IMR-90 (cell line): ENCODE measurements around the gene ACTR2. TPM values are rescaled to one million over a fixed set of nuclear protein-coding genes. Genes with fewer than 3 reads are reported as not detected.

Experiments
- ATAC-seq: fragments of 200-7000 bp; cut with Tn5 transposase; 2 replicates; pipeline ENCODE4 v1.9.1; 2020; ENCODE audit warnings: low read depth, mild to moderate bottlenecking, moderate library complexity
- BruUV-seq: library from RNA; stranded (reverse); fragments of 400-500 nt; replicated peaks from 2 replicates; lab custom pipeline; 2021; lab: Mats Ljungman, UMichigan
- CTCF ChIA-PET: fragments of 300-600 bp; formaldehyde crosslinking; extraction: SDS; loops from one replicate; lab custom pipeline; 2021; ENCODE audit warnings: antibody characterized with exemption; lab: Yijun Ruan, JAX
- POLR2A ChIA-PET: fragments of 300-600 bp; sonication (Branson Sonifier 250); formaldehyde crosslinking; loops from one replicate; lab custom pipeline; 2022; ENCODE audit warnings: antibody characterized with exemption; ENCODE audit not compliant: unreplicated experiment; lab: Charles Lee
- DNase-seq: peaks from one replicate; pipeline ENCODE4 v3.0.0; 2013
- H2AFZ ChIP-seq: replicated peaks from 2 replicates; pipeline ENCODE3; 2013; ENCODE audit warnings: low read length, mild to moderate bottlenecking; ENCODE audit not compliant: poor library complexity
- H2AK5ac ChIP-seq: 2 replicates; pipeline ENCODE4 v1.6.1; 2013; ENCODE audit warnings: low read depth, low read length, inconsistent platforms
- H2AK9ac ChIP-seq: replicated peaks from 2 replicates; pipeline ENCODE3; 2013; ENCODE audit warnings: mild to moderate bottlenecking, low read depth, low read length, moderate library complexity; ENCODE audit not compliant: poor library complexity
- H2BK120ac ChIP-seq: 2 replicates; pipeline ENCODE4 v1.6.1; 2013; ENCODE audit warnings: low read depth, low read length, inconsistent platforms
- H2BK15ac ChIP-seq: 3 replicates; pipeline ENCODE4 v1.6.1; 2013; ENCODE audit warnings: low read depth, low read length, inconsistent platforms
- H2BK20ac ChIP-seq: 2 replicates; pipeline ENCODE4 v1.6.1; 2013; ENCODE audit warnings: low read depth, mild to moderate bottlenecking, inconsistent platforms, low read length, moderate library complexity
- H2BK5ac ChIP-seq: 2 replicates; pipeline ENCODE4 v1.6.1; 2013; ENCODE audit warnings: mild to moderate bottlenecking, low read depth, low read length, inconsistent platforms; ENCODE audit not compliant: poor library complexity, severe bottlenecking
- H3K14ac ChIP-seq: replicated peaks from 2 replicates; pipeline ENCODE4 v1.6.1; 2013; ENCODE audit warnings: low read depth, low read length, inconsistent platforms
- H3K18ac ChIP-seq: 2 replicates; pipeline ENCODE4 v1.6.1; 2013; ENCODE audit warnings: low read depth, low read length, control low read depth
- H3K23ac ChIP-seq: 2 replicates; pipeline ENCODE4 v1.6.1; 2013; ENCODE audit warnings: low read depth, low read length, inconsistent platforms
- H3K27ac ChIP-seq: 2 replicates; pipeline ENCODE4 v1.5.1; 2013; ENCODE audit warnings: mild to moderate bottlenecking, control low read depth, low read length; ENCODE audit not compliant: insufficient read depth
- H3K27me3 ChIP-seq: 2 replicates; pipeline ENCODE4 v1.6.1; 2013; ENCODE audit warnings: low read length; ENCODE audit not compliant: control insufficient read depth, insufficient read depth
- H3K36me3 ChIP-seq: 2 replicates; pipeline ENCODE4 v1.6.1; 2013; ENCODE audit warnings: low read length, mixed read lengths; ENCODE audit not compliant: control insufficient read depth, insufficient read depth
- H3K4ac ChIP-seq: 2 replicates; pipeline ENCODE4 v1.6.1; 2013; ENCODE audit warnings: low read depth, low read length, inconsistent platforms
- H3K4me1 ChIP-seq: 2 replicates; pipeline ENCODE4 v1.6.1; 2013; ENCODE audit warnings: low read length, mixed read lengths; ENCODE audit not compliant: control insufficient read depth, insufficient read depth
- H3K4me2 ChIP-seq: 2 replicates; pipeline ENCODE4 v1.6.1; 2013; ENCODE audit warnings: low read depth, mild to moderate bottlenecking, control low read depth, low read length, moderate library complexity
- H3K4me3 ChIP-seq: 2 replicates; pipeline ENCODE4 v1.5.1; 2013; ENCODE audit warnings: low read depth, mild to moderate bottlenecking, control low read depth, low read length, moderate library complexity; ENCODE audit not compliant: insufficient read depth
- H3K56ac ChIP-seq: 2 replicates; pipeline ENCODE4 v1.6.1; 2013; ENCODE audit warnings: low read length, inconsistent platforms; ENCODE audit not compliant: insufficient read depth; ENCODE audit errors: extremely low read depth
- H3K79me1 ChIP-seq, 2 experiments: 2 replicates each; pipeline ENCODE4 v1.6.1; 2013; ENCODE audit warnings: low read length in 2 of 2, inconsistent platforms in 1 of 2, low read depth in 1 of 2
- H3K9ac ChIP-seq: 2 replicates; pipeline ENCODE4 v1.6.1; 2013; ENCODE audit warnings: low read depth, low read length, control low read depth
- H3K9me1 ChIP-seq: 2 replicates; pipeline ENCODE4 v1.6.1; 2013; ENCODE audit warnings: low read length, inconsistent platforms; ENCODE audit not compliant: insufficient read depth
- H3K9me3 ChIP-seq: 2 replicates; pipeline ENCODE4 v1.6.1; 2013; ENCODE audit warnings: low read length; ENCODE audit not compliant: control insufficient read depth, insufficient read depth
- H4K20me1 ChIP-seq: 2 replicates; pipeline ENCODE4 v1.6.1; 2013; ENCODE audit warnings: low read length, inconsistent platforms; ENCODE audit not compliant: insufficient read depth
- H4K5ac ChIP-seq: 2 replicates; pipeline ENCODE4 v1.6.1; 2013; ENCODE audit warnings: mild to moderate bottlenecking, low read depth, low read length, control low read depth
- H4K8ac ChIP-seq, 2 experiments: 2 replicates each; pipeline ENCODE4 v1.6.1; 2013; ENCODE audit warnings: low read depth in 2 of 2, low read length in 2 of 2, control low read depth in 1 of 2, inconsistent platforms in 1 of 2
- H4K91ac ChIP-seq: 2 replicates; pipeline ENCODE4 v1.6.1; 2013; ENCODE audit warnings: low read depth, low read length, inconsistent platforms; ENCODE audit not compliant: insufficient read depth
- MAZ ChIP-seq: IDR thresholded peaks from 2 replicates; pipeline ENCODE4 v1.6.1; 2012; ENCODE audit warnings: low read depth, mild to moderate bottlenecking, low read length, improper control_type of control experiment, moderate library complexity, borderline replicate concordance
- MXI1 ChIP-seq: IDR thresholded peaks from 2 replicates; pipeline ENCODE4 v1.6.1; 2012; ENCODE audit warnings: low read depth, mild to moderate bottlenecking, low read length, moderate library complexity, borderline replicate concordance
- RAD21 ChIP-seq: IDR thresholded peaks from 2 replicates; pipeline ENCODE4 v1.6.1; 2012; ENCODE audit warnings: low read length, improper control_type of control experiment
- RCOR1 ChIP-seq: IDR thresholded peaks from 2 replicates; pipeline ENCODE4 v1.6.1; 2012; ENCODE audit warnings: mild to moderate bottlenecking, low read length, improper control_type of control experiment; ENCODE audit not compliant: insufficient replicate concordance
- RFX5 ChIP-seq: IDR thresholded peaks from 2 replicates; pipeline ENCODE4 v1.8.0; 2012; ENCODE audit warnings: low read depth, mild to moderate bottlenecking, low read length, moderate library complexity
- WGBS, 2 experiments: methylation state at CpG; one replicate each; pipeline versions ENCODE4 v1.1.5 to v1.1.7; 2013; ENCODE audit warnings: missing lambda C conversion rate in 2 of 2; ENCODE audit not compliant: insufficient read length in 1 of 2; ENCODE audit errors: extremely low coverage in 2 of 2; 5-methylcytosine and 5-hydroxymethylcytosine counted together
- dilution Hi-C: fragments of 300-500 bp; cut with HindIII; formaldehyde crosslinking; loops from one replicate; pipeline ENCODE4 v1.14.3; 2018; ENCODE audit warnings: low sequenced_read_pairs; ENCODE audit not compliant: unreplicated experiment
- in situ Hi-C: fragments of 300-500 bp; cut with MboI; formaldehyde crosslinking; loops from 3 replicates; pipeline ENCODE4 v1.14.3; 2019; ENCODE audit warnings: low sequenced_read_pairs, inconsistent platforms, mixed read lengths
- intact Hi-C: fragments of 100-400 bp; cut with micrococcal nuclease; formaldehyde crosslinking; loops from 2 replicates; pipeline ENCODE4 v1.10.0; 2022
- polyA plus RNA-seq, 3 experiments: library from polyadenylated mRNA; depleted of rRNA; stranded (reverse); fragments of >200 nt; gene quantifications; 2 replicates each; pipeline ENCODE4 v1.2.3, GENCODE V29; 2012; ENCODE audit warnings: low replicate concordance in 1 of 3
- total RNA-seq: library from RNA; depleted of rRNA; stranded (reverse); fragments of >200 nt; gene quantifications from 2 replicates; pipeline ENCODE4 v1.2.3, GENCODE V29; 2012

Gene ACTR2
- total and polyA plus RNA-seq, 2 of the 4 experiments (the other 2 are of a cell fraction): 141 to 205 TPM

DNA sequence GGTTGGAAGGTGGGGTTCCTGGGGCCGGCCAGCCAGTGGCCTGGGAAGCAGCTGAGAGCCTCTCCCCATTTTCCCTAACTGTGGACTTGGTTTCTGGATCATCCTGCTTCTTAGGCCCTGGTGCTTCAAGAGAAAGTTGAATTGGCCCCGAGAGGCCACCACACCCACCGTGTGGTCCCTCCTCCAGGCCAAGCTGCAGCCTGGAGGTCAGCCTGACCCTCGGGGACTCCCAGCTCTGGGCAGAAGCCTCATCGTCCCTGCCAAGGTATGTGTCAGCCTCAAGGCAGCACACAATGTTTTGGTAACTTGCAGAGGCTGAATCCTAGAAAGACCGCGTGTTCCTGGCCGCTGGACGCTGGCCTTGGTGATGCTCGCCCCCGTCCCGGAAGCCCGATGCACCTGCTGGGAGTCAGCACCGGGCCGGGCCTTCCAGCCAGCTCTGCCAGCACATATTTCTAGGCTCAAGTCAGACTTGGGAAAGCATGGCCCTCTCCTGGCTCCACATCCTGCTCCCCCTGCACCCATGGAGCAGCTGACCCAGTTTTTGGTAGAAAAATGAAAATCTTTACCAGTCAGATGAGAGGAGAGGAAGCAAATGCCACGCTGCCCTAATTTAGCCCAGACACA lies 72.6 kb downstream of the ACTR2 start:
- CTCF ChIA-PET: interaction anchor here (0.8 to 2.0 kb wide), 3 partner anchors 35 to 252 kb away, joined by 3 to 7 read pairs (median 5); no protein-coding TSS in a partner anchor

More for the DNA sequence above, 72.6 kb downstream of the ACTR2 start:
- H3K18ac ChIP-seq: no peak overlapping the region; the same call in 1 of the 2 replicates
- peak overlapping the region; percentile 18 for H3K27ac ChIP-seq
- H3K4me2 ChIP-seq: peak overlapping the region; percentile 4
- H3K4me3 ChIP-seq: no peak overlapping the region
- peaks cover 27% of the 10 kb centered on the region for H3K9me1 ChIP-seq
- 17% methylated on average over 13 of the region's 16 CpGs; no CpG with 5 or more reads in 1 of the 2 experiments for WGBS, 2 experiments
- H2AK9ac ChIP-seq: peak overlapping the region; percentile 43
- peak overlapping the region; percentile 49; the same call in 1 of the 2 replicates for H3K14ac ChIP-seq
- dilution Hi-C loops: no loop called here
- H4K20me1 ChIP-seq: peaks cover 18% of the 10 kb centered on the region
- no peaks in the 10 kb centered on the region for H3K36me3 ChIP-seq
- H3K79me1 ChIP-seq: peaks cover 0 to 9% of the 10 kb centered on the region in 2 experiments; a peak in 1 of 4 replicates
- POLR2A ChIA-PET: interaction anchor here (0.6 kb wide), 1 partner anchor 73 kb away, joined by 4 read pairs; the partner anchor contains the start of gene ACTR2
- H3K4me1 ChIP-seq: peaks cover 23% of the 10 kb centered on the region
- H2AK5ac ChIP-seq: 0 out of 2 replicates have a peak overlapping the region, but pooled peaks have one; percentile 20
- intact Hi-C loops: no loop called here
- 0 out of 2 replicates have a peak overlapping the region, but pooled peaks have one; percentile 20 for H3K23ac ChIP-seq
- H2BK5ac ChIP-seq: peak overlapping the region; percentile 45
- peak overlapping the region; percentile 55 for H3K4ac ChIP-seq
- in situ Hi-C loops: no loop called here
- no peak overlapping the region for H2BK120ac ChIP-seq
- H2BK15ac ChIP-seq: no peak overlapping the region
- H4K91ac ChIP-seq: 0 out of 2 replicates have a peak overlapping the region, but pooled peaks have one; percentile 40
- H4K5ac ChIP-seq: no peak overlapping the region; the same call in 1 of the 2 replicates
- H3K27me3 ChIP-seq: no peaks in the 10 kb centered on the region
- H2AFZ ChIP-seq: peak overlapping the region; percentile 65
- ATAC-seq: peak; percentile 37
- no peak overlapping the region for H4K8ac ChIP-seq
- BruUV-seq: no TSS peak
- H2BK20ac ChIP-seq: peak overlapping the region; percentile 25; the same call in 1 of the 2 replicates
- H3K56ac ChIP-seq: no peak overlapping the region
- H3K9me3 ChIP-seq: no peaks in the 10 kb centered on the region
- H3K9ac ChIP-seq: no peak overlapping the region
- DNase-seq: peak; percentile 76
- 0 out of 2 replicates have a peak, but pooled peaks have one; percentile 32 for TF ChIP-seq MXI1
- no peak for TF ChIP-seq RAD21
- TF ChIP-seq RCOR1: peak; percentile 72
- no peak for TF ChIP-seq RFX5
- TF ChIP-seq MAZ: no peak
